Measurements from ENCODE around the gene XAGE1A. TPM values are rescaled to one million over a fixed set of nuclear protein-coding genes. Genes with fewer than 3 reads are reported as not detected.

Gene XAGE1A
- total and polyA plus RNA-seq, 2 donors (not counting 3 experiments of a cell fraction or from before 2014, with no cell fraction given): not detected

DNA sequence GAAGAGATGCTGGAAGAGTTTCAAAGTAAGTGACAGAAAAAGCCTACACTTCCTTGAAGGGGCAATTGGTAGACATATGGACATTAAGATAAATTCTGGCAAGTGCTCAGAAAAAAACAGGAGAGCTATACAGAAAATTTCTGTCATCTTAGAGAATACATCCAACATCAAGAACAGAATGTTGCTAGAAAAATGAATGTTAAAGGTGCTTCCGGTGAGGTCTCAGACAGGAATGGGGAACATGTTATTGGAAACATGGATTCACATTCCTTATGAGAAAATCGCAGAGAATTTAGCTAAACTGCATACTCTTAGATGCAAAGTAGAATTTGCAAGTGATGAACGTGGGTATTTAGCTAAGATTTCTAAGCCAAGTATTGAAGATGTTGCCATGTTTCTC lies 11.7 kb downstream of the XAGE1A start:
- ChIA-PET POLR2A (no interaction called here), CTCF (no interaction called here)
- TF ChIP-seq EZH2 (IDR thresholded peaks at IDR 0.05; ENCODE audit: borderline replicate concordance, low read depth, low read length, severe bottlenecking) (no peak), JUN (IDR thresholded peaks at IDR 0.05; ENCODE audit: borderline replicate concordance, insufficient read depth, insufficient read length, low read depth) (no peak), GATA2 (IDR thresholded peaks at IDR 0.05; ENCODE audit: insufficient read depth, insufficient read length, low read depth, low read length) (no peak), POLR2A (IDR thresholded peaks at IDR 0.05; ENCODE audit: low read depth, low read length) (no peak), MYC (IDR thresholded peaks at IDR 0.05; ENCODE audit: low read depth, low read length) (no peak), FOS (IDR thresholded peaks at IDR 0.05; ENCODE audit: borderline replicate concordance, insufficient read depth, low read length) (no peak), POLR2AphosphoS5 (IDR thresholded peaks at IDR 0.05; ENCODE audit: insufficient read depth, low read depth, low read length) (no peak)
- TF ChIP-seq, protein P1, sequence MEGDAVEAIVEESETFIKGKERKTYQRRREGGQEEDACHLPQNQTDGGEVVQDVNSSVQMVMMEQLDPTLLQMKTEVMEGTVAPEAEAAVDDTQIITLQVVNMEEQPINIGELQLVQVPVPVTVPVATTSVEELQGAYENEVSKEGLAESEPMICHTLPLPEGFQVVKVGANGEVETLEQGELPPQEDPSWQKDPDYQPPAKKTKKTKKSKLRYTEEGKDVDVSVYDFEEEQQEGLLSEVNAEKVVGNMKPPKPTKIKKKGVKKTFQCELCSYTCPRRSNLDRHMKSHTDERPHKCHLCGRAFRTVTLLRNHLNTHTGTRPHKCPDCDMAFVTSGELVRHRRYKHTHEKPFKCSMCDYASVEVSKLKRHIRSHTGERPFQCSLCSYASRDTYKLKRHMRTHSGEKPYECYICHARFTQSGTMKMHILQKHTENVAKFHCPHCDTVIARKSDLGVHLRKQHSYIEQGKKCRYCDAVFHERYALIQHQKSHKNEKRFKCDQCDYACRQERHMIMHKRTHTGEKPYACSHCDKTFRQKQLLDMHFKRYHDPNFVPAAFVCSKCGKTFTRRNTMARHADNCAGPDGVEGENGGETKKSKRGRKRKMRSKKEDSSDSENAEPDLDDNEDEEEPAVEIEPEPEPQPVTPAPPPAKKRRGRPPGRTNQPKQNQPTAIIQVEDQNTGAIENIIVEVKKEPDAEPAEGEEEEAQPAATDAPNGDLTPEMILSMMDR (IDR thresholded peaks at IDR 0.05; ENCODE audit: extremely low read depth in 1 of 2, insufficient read depth in 1 of 2, low read depth in 1 of 2, low read length in 2 of 2): no peak
- TF ChIP-seq, protein P2, sequence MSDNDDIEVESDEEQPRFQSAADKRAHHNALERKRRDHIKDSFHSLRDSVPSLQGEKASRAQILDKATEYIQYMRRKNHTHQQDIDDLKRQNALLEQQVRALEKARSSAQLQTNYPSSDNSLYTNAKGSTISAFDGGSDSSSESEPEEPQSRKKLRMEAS (IDR thresholded peaks at IDR 0.05; ENCODE audit: insufficient read depth, insufficient read length): no peak
- Histone ChIP-seq H3K4me1 (ENCODE audit: control insufficient read depth, extremely low read depth, insufficient read depth, low read length) (no peaks in the 10 kb centered on the region), H3K27ac (ENCODE audit: insufficient read depth, low read depth, low read length) (no peak overlapping the region), H3K36me3 (ENCODE audit: control insufficient read depth in 2 of 2, extremely low read depth in 1 of 2, insufficient read depth in 2 of 2, low read length in 2 of 2) (no peaks in the 10 kb centered on the region), H3K4me2 (ENCODE audit: insufficient read depth, low read length) (no peak overlapping the region), H3K9me3 (replicated peaks; ENCODE audit: control insufficient read depth, insufficient read depth, low read length) (no peaks in the 10 kb centered on the region), H3K9me1 (replicated peaks; ENCODE audit: control insufficient read depth, extremely low read depth, insufficient read depth, low read length) (no peaks in the 10 kb centered on the region), H3K79me2 (ENCODE audit: control insufficient read depth, insufficient read depth, low read length) (no peaks in the 10 kb centered on the region), H4K20me1 (replicated peaks; ENCODE audit: control insufficient read depth, extremely low read depth, insufficient read depth, low read length) (no peaks in the 10 kb centered on the region), H2AFZ (ENCODE audit: low read depth, low read length) (no peak overlapping the region), H3K27me3 (ENCODE audit: control insufficient read depth in 2 of 2, insufficient read depth in 2 of 2, low read length in 2 of 2) (no peaks in the 10 kb centered on the region), H3K4me3 (replicated peaks in 1 of 3; ENCODE audit: insufficient read depth in 1 of 3, low read depth in 1 of 3, low read length in 3 of 3) (no peak overlapping the region), H3K9ac (replicated peaks; ENCODE audit: extremely low read depth, insufficient read depth, low read length) (no peak overlapping the region)
- BruUV-seq (replicated peaks): no TSS peak
- dilution Hi-C loops (cut with MboI; ENCODE audit: extremely low pct_ligation_motif_present, low sequenced_read_pairs): no loop called here
- no peak for FAIRE-seq
- intact Hi-C loops (cut with micrococcal nuclease): no loop called here
- DNase-seq (ENCODE audit: low read depth, low spot score): no peak
